Breast epithelium (tissue), 3 donors: ENCODE data around the gene NLRP2B.

Experiments
- CTCF ChIP-seq, 3 donors: fragments of 450-650 bp; IDR thresholded peaks; one replicate each; pipeline ENCODE4 v1.5.1; 2016 to 2017; ENCODE audit warnings: antibody characterized with exemption in 3 of 3, mild to moderate bottlenecking in 3 of 3, moderate library complexity in 3 of 3
- POLR2A ChIP-seq: fragments of 450-650 bp; IDR thresholded peaks from one replicate; pipeline ENCODE4 v1.6.1; 2016; ENCODE audit warnings: antibody characterized with exemption, mild to moderate bottlenecking, moderate library complexity
- POLR2AphosphoS5 ChIP-seq, 3 donors: sonication (generic); formaldehyde crosslinking; IDR thresholded peaks; one replicate each; pipeline ENCODE4 v1.6.1; 2017; ENCODE audit warnings: antibody characterized with exemption in 3 of 3

GRCh38 chrX:57643698-57644097, 36.4 kb downstream of the NLRP2B start:
- TF ChIP-seq POLR2A: no peak
- no peak for TF ChIP-seq CTCF (IDR thresholded peaks at IDR 0.05)
- no peak for TF ChIP-seq POLR2AphosphoS5 (IDR thresholded peaks at IDR 0.05)
